Ramos (cell line): ENCODE results near the gene EID1.

Experiments
- in situ Hi-C: fragments of 300-500 bp; cut with MboI; formaldehyde crosslinking; loops from one replicate; pipeline ENCODE4 v1.14.3; 2022; ENCODE audit warnings: low sequenced_read_pairs; ENCODE audit not compliant: unreplicated experiment

The EID1 gene

DNA sequence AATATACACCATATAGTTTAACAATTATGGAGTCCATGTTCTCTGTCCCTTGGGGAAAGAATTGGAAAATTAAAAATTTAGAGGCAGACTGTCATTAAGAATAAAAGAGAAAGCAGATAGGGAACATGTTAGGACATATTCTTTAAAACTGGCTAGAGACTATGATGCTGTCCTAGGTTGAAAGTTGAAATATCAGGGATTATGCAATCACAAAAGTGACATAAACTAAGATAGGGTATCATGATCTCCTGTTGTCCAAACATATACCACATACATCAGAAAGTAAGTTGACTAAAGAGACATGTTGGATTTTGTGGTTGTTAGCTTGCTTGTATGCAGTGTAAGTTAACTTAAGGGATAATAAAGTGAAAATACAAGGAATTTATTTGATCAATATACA, 9.9 kb upstream of the EID1 start:
- in situ Hi-C loops, result loop anchor here (10.0 kb wide), 2 partner anchors 557 to 1277 kb away; partner anchors contain the start of gene FGF7

- in situ Hi-C loops, result loop anchor here (10.0 kb wide), 2 partner anchors 556 to 1276 kb away; partner anchors contain the start of gene FGF7
Observed at GRCh38 chr15:48868536-48868935, 9.4 kb upstream of the EID1 start.

- in situ Hi-C loops, result loop anchor here (10.0 kb wide), 2 partner anchors 555 to 1275 kb away; partner anchors contain the start of gene FGF7
Observed at GRCh38 chr15:48869966-48870365, 8.0 kb upstream of the EID1 start.

DNA sequence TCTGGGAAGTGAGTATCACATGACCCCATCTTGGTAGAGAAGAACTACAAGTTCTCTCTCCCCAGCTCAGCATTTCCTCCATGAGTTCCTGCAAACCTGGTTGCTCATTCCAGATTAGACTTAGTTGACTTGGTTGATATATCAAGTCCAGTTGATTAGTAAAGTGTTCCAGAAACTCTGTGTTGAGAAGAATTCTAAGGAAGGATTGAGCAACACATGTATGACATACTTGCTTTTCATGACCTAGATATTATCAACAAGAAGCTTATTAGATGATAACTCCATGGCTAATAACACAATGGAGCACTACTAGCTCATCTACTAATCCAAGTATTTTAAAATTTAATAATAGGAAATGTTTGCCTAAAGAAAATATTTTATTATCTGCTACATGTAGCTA, 6.4 kb upstream of the EID1 start:
- in situ Hi-C loops, result no loop called here

- in situ Hi-C loops, result no loop called here
Observed at GRCh38 chr15:48872632-48873031, 5.3 kb upstream of the EID1 start.

DNA sequence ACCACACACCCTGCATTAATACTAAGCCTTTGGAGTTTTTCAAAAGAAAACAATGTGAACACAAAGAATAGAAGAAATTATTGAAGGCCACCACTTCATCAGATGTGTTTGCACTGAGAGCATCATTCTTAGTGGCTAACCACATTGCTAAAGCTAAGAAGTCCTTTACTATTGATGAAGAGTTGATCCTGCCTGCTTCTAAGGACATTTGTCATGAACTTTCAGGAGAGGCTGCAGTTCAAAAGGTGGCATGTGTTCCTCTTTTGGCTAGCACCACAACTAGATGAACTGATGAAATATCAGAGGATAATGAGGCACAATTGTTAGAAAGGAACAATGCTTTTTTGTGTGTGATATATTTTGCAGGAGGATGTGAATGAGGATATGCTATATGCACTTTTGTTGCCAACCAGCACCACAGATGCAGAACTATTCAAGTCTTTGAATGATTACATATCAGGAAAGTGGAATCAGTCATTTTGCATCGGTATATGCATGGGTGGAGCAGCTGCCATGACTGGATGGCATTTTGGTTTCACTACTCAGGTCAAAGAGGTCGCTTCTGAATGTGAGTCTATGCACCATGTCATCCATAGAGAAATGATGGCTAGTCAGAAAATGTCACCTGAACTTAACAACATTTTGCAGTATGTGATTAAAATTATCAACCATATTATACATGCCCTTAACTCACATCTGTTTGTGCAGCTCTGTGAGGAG, 2.5 kb upstream of the EID1 start:
- in situ Hi-C loops, result no loop called here

GRCh38 chr15:48876057-48876456, 1.9 kb upstream of the EID1 start:
- in situ Hi-C loops, result no loop called here

GRCh38 chr15:48880070-48880634, 2.2 kb downstream of the EID1 start:
- in situ Hi-C loops, result no loop called here

- in situ Hi-C loops, result no loop called here
Observed at GRCh38 chr15:48883699-48884098, 5.8 kb downstream of the EID1 start.

GRCh38 chr15:48887144-48887543, 9.2 kb downstream of the EID1 start:
- in situ Hi-C loops, result no loop called here

DNA sequence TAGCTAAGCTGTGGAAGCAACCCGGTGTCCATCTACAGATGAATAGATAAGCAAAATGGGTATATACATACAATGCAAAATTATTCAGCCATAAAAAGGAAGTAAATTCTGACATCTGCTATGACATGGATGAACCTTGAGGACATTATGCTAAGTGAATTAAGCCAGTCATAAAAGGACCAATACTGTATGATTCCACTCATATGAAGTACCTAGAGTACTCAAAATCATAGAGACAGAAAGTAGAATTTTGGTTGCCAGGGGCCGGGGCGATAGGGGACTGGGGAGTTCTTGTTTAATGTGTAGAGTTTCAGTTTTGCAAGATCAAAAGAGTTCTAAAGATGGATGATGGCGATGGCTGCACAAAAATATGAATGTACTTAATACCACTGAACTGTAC, 10.3 kb downstream of the EID1 start:
- in situ Hi-C loops, result no loop called here

- in situ Hi-C loops, result no loop called here
Observed at GRCh38 chr15:48888836-48889235, 10.9 kb downstream of the EID1 start.

- in situ Hi-C loops, result no loop called here
Observed at GRCh38 chr15:48889925-48890324, 12.0 kb downstream of the EID1 start.

- in situ Hi-C loops, result no loop called here
Observed at GRCh38 chr15:48890375-48890972, 12.5 kb downstream of the EID1 start.

DNA sequence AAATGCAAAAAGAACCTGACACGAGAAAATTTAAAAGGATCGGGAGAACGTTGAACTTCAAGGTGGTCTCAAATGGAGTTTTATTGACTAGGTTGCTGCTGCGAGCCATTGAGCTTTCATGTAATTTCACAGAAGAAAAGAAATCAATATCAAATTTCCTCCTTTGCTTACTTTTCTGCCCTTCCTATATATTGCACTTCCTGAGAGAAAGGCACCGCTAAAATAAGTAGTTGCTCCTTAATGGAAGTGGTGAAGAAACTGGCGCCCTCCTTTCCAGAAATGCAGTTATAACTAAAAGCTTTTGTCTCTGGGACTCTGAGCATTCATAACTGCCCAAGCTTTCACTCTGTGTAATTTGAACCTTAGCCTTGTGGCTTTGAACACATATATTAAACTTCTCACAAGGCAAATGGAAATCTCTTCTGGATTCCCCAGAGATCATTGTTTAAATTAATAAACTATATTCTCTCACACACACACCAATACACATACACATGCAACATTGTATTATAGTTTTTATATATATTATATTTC, 13.4 kb downstream of the EID1 start:
- in situ Hi-C loops, result no loop called here

GRCh38 chr15:48893311-48893710, 15.4 kb downstream of the EID1 start:
- in situ Hi-C loops, result no loop called here

- in situ Hi-C loops, result no loop called here
Observed at GRCh38 chr15:48896869-48897814, 19.2 kb downstream of the EID1 start.

- in situ Hi-C loops, result no loop called here
Observed at GRCh38 chr15:48898032-48898431, 20.1 kb downstream of the EID1 start.

- in situ Hi-C loops, result no loop called here
Observed at GRCh38 chr15:48898446-48898845, 20.5 kb downstream of the EID1 start.

DNA sequence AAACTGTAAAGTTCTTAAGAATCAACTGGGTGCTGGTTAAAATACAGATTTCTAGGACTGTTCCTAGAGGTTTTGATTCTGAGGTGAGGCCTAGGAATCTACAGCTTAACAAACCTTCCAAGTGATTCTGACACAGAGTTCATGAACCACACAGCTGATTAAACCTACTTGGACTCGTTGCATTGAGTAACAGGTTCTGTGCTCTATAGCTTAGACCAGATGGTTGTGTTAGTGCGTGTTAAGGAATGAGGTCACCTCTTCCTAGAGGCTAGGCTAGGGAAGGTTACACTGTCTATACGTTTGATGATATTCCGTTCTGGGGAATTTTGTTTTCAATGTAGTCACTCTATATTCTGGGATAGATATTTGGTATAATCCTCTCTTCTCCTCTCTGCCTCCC, 21.9 kb downstream of the EID1 start:
- in situ Hi-C loops, result no loop called here
